Right lobe of liver (tissue), 6 donors: ENCODE measurements around the gene TSPAN14. TPM values are rescaled to one million over a fixed set of nuclear protein-coding genes. Genes with fewer than 3 reads are reported as not detected.

Experiments
- ATAC-seq, 4 donors: fragments of 200-7000 bp; cut with Tn5 transposase; one replicate each; pipeline ENCODE4 v1.9.1; 2020; ENCODE audit warnings: mild to moderate bottlenecking in 4 of 4, moderate library complexity in 4 of 4
- DNase-seq, 3 donors: peaks; one replicate each; pipeline ENCODE4 v3.0.0-alpha.2; 2020
- H3K27ac ChIP-seq, 3 donors: fragments of 200-600 bp; one replicate each; pipeline ENCODE4 v1.8.0; 2022
- H3K27me3 ChIP-seq, 2 donors: fragments of 200-600 bp; one replicate each; pipeline ENCODE4 v1.8.0; 2022
- H3K36me3 ChIP-seq, 4 donors: fragments of 200-600 bp; sonication (generic) in 1 of 4; one replicate each; pipeline versions ENCODE4 v1.5.1 to v1.8.0; 2017 to 2022; ENCODE audit warnings: control low read depth in 1 of 4
- H3K4me1 ChIP-seq, 4 donors: fragments of 200-600 bp; sonication (generic) in 1 of 4; one replicate each; pipeline versions ENCODE4 v1.5.1 to v1.8.0; 2017 to 2022; ENCODE audit warnings: control low read depth in 1 of 4
- H3K4me3 ChIP-seq, 3 donors: fragments of 200-600 bp; one replicate each; pipeline ENCODE4 v1.8.0; 2022
- H3K9me3 ChIP-seq, 4 donors: fragments of 200-600 bp; sonication (generic) in 1 of 4; one replicate each; pipeline versions ENCODE4 v1.5.1 to v1.8.0; 2017 to 2022; ENCODE audit warnings: control low read depth in 1 of 4
- CTCF ChIP-seq, 4 donors: fragments of 200-600 bp in 3 of 4; fragments of 450-650 bp in 1 of 4; IDR thresholded peaks; one replicate each; pipeline versions ENCODE4 v1.5.1 to v1.8.0; 2016 to 2022; ENCODE audit warnings: antibody characterized with exemption in 4 of 4, mild to moderate bottlenecking in 2 of 4
- POLR2A ChIP-seq: fragments of 450-650 bp; IDR thresholded peaks from one replicate; pipeline ENCODE4 v1.6.1; 2017; ENCODE audit warnings: antibody characterized with exemption, mild to moderate bottlenecking
- WGBS: methylation state at CpG from one replicate; pipeline ENCODE4 v1.1.6; 2018; ENCODE audit warnings: low coverage, low lambda C conversion rate; ENCODE audit not compliant: insufficient coverage; ENCODE audit errors: missing lambda C conversion rate; 5-methylcytosine and 5-hydroxymethylcytosine counted together
- intact Hi-C, 2 donors: fragments of 100-400 bp; cut with DNase I; formaldehyde crosslinking; loops; one replicate each; pipeline versions ENCODE4 v1.11.2 to v1.14.1; 2022
- total RNA-seq, 6 experiments: library from RNA; depleted of rRNA in 2 of 6; stranded (reverse); fragments of >200 nt in 2 of 6; fragmentation: NEBNext Ultra II Directional in 3 of 6; extraction: Animal tissue kit (Norgen Biotek cat#: 25700) in 3 of 6; gene quantifications; one replicate each; pipeline versions ENCODE4 v1.1.0 to v1.2.4, GENCODE V29; 2016 to 2023
- donor health status: DM: no; HTN: yes; CAD: no.
- donor health status: DM: no; HTN: no; CAD: no.
- donor health status: DM: no; HTN: no; CAD: no.
- donor health status: DM: no; HTN: yes; CAD: no.
- donor health status: DM: no; HTN: yes; CAD: no.

TSPAN14 gene
- total RNA-seq, 6 experiments from 2014 or later: 22.1 to 39.0 (median 28.4) TPM

- WGBS: 81% methylated on average over 6 of the region's 6 CpGs
- Histone ChIP-seq H3K9me3 (no peaks in the 10 kb centered on the region), H3K27ac (peak overlapping the region in 1 of 3 donors; percentile 25), H3K27me3 (no peaks in the 10 kb centered on the region), H3K36me3 (peaks cover 0 to under 1% (median 0%) of the 10 kb centered on the region in 4 donors), H3K4me1 (peaks cover 0 to 44% (median 11%) of the 10 kb centered on the region in 4 donors), H3K4me3 (no peak overlapping the region)
- intact Hi-C loops: no loop called here
- DNase-seq (no peak), ATAC-seq (no peak)
- TF ChIP-seq CTCF (IDR thresholded peaks at IDR 0.05): no peak
- no peak for TF ChIP-seq POLR2A
Measured at GRCh38 chr10:80484243-80484642, 30.1 kb downstream of the TSPAN14 start.

GRCh38 chr10:80484676-80485075 lies 30.6 kb downstream of the TSPAN14 start:
- no peak for DNase-seq
- peaks cover 0 to 5% (median 0%) of the 10 kb centered on the region in 4 donors for H3K36me3 ChIP-seq
- H3K27me3 ChIP-seq: no peaks in the 10 kb centered on the region
- intact Hi-C loops: no loop called here
- H3K4me1 ChIP-seq: peaks cover 0 to 48% (median 11%) of the 10 kb centered on the region in 4 donors
- TF ChIP-seq POLR2A (no peak), CTCF (IDR thresholded peaks at IDR 0.05) (no peak)
- no peaks in the 10 kb centered on the region for H3K9me3 ChIP-seq
- no peak overlapping the region for H3K4me3 ChIP-seq
- no peak for ATAC-seq
- H3K27ac ChIP-seq: peak overlapping the region in 1 of 3 donors; percentile 25

GRCh38 chr10:80485076-80485945 lies 31.2 kb downstream of the TSPAN14 start:
- peak; percentile 12 to 37 (median 32) for ATAC-seq
- Histone ChIP-seq H3K4me1 (peaks cover 0 to 50% (median 11%) of the 10 kb centered on the region in 4 donors), H3K27me3 (no peaks in the 10 kb centered on the region), H3K4me3 (no peak overlapping the region), H3K36me3 (peaks cover 0 to 6% (median 0%) of the 10 kb centered on the region in 4 donors), H3K27ac (peak overlapping the region in 2 of 3 donors; percentile 16 to 18), H3K9me3 (no peaks in the 10 kb centered on the region)
- intact Hi-C loops: no loop called here
- no peak for DNase-seq
- no peak for TF ChIP-seq POLR2A
- no peak for TF ChIP-seq CTCF (IDR thresholded peaks at IDR 0.05)
- 61% methylated on average over 7 of the region's 10 CpGs for WGBS

- peaks cover 0 to 56% (median 13%) of the 10 kb centered on the region in 4 donors for H3K4me1 ChIP-seq
- H3K4me3 ChIP-seq: no peak overlapping the region
- ATAC-seq: peak; percentile 21 to 47 (median 35)
- intact Hi-C loops: no loop called here
- no peaks in the 10 kb centered on the region for H3K27me3 ChIP-seq
- no peak for DNase-seq
- no peaks in the 10 kb centered on the region for H3K9me3 ChIP-seq
- peak overlapping the region in 2 of 3 donors; percentile 16 to 18 for H3K27ac ChIP-seq
- peaks cover 0 to 6% (median 0%) of the 10 kb centered on the region in 4 donors for H3K36me3 ChIP-seq
- 59% methylated on average over 10 of the region's 17 CpGs for WGBS
- TF ChIP-seq CTCF (IDR thresholded peaks at IDR 0.05) (no peak), POLR2A (no peak)
Measured at GRCh38 chr10:80485946-80486764, 32.0 kb downstream of the TSPAN14 start.
